MM.1S (cell line): Measurements from ENCODE around the gene FPGS.

Source experiments
- DNase-seq: peaks from one replicate; pipeline ENCODE4 v3.0.0-alpha.2; 2015
- H2AFZ ChIP-seq: fragments of 300-600 bp; sonication (generic); 2 replicates; pipeline ENCODE4 v1.6.0; 2016; ENCODE audit warnings: antibody characterized with exemption, low read length
- H3F3A ChIP-seq: fragments of 300-600 bp; sonication (generic); 2 replicates; pipeline ENCODE4 v1.6.1; 2016; ENCODE audit warnings: mild to moderate bottlenecking, antibody characterized with exemption, low read length, moderate library complexity, mixed read lengths; ENCODE audit not compliant: insufficient read depth
- H3K27ac ChIP-seq: fragments of 300-600 bp; sonication (generic); 2 replicates; pipeline ENCODE4 v1.5.1; 2016; ENCODE audit warnings: mild to moderate bottlenecking, low read length
- H3K27me3 ChIP-seq: fragments of 300-600 bp; sonication (generic); replicated peaks from 2 replicates; pipeline ENCODE4 v1.6.0; 2016; ENCODE audit warnings: low read length; ENCODE audit not compliant: insufficient read depth
- H3K36me3 ChIP-seq: fragments of 300-600 bp; sonication (generic); replicated peaks from 2 replicates; pipeline ENCODE4 v1.6.1; 2016; ENCODE audit warnings: mild to moderate bottlenecking, low read length, mixed read lengths; ENCODE audit not compliant: insufficient read depth
- H3K4me1 ChIP-seq: fragments of 300-600 bp; sonication (generic); 2 replicates; pipeline ENCODE4 v1.6.1; 2016; ENCODE audit warnings: low read length, mixed read lengths
- H3K4me2 ChIP-seq: fragments of 300-600 bp; sonication (generic); 2 replicates; pipeline ENCODE4 v1.6.0; 2016; ENCODE audit warnings: low read depth, low read length
- H3K4me3 ChIP-seq: fragments of 300-600 bp; sonication (generic); 2 replicates; pipeline ENCODE4 v1.5.1; 2016; ENCODE audit warnings: low read length, mixed read lengths
- H3K79me2 ChIP-seq: fragments of 300-600 bp; sonication (generic); 2 replicates; pipeline ENCODE4 v1.6.1; 2016; ENCODE audit warnings: mixed run types, low read length, mixed read lengths
- H3K9ac ChIP-seq: fragments of 300-600 bp; sonication (generic); 2 replicates; pipeline ENCODE4 v1.6.1; 2016; ENCODE audit warnings: low read length, mixed read lengths
- H3K9me2 ChIP-seq: fragments of 300-600 bp; sonication (generic); replicated peaks from 2 replicates; pipeline ENCODE4 v1.6.1; 2016; ENCODE audit warnings: mild to moderate bottlenecking, low read length, mixed read lengths; ENCODE audit not compliant: insufficient read depth
- H3K9me3 ChIP-seq: fragments of 300-600 bp; sonication (generic); replicated peaks from 2 replicates; pipeline ENCODE4 v1.6.1; 2016; ENCODE audit warnings: mild to moderate bottlenecking, low read length, mixed read lengths; ENCODE audit not compliant: insufficient read depth
- H4K20me1 ChIP-seq: fragments of 300-600 bp; sonication (generic); 2 replicates; pipeline ENCODE4 v1.6.1; 2016; ENCODE audit warnings: mild to moderate bottlenecking, low read length, moderate library complexity, mixed read lengths; ENCODE audit not compliant: insufficient read depth
- CTCF ChIP-seq: fragments of 300-600 bp; sonication (generic); IDR thresholded peaks from 2 replicates; pipeline ENCODE4 v1.5.1; 2016; ENCODE audit warnings: antibody characterized with exemption, low read length, mixed read lengths
- EZH2 ChIP-seq: fragments of 300-600 bp; sonication (generic); optimal IDR thresholded peaks from 2 replicates; pipeline ENCODE3; 2017; ENCODE audit warnings: low read depth, mild to moderate bottlenecking, antibody characterized with exemption, low read length, mixed read lengths
- EZH2phosphoT487 ChIP-seq: fragments of 300-600 bp; sonication (generic); IDR thresholded peaks from 2 replicates; pipeline ENCODE4 v1.6.1; 2018; ENCODE audit warnings: antibody characterized with exemption, low read length

The FPGS gene

GRCh38 chr9:127762111-127762676 is 40.5 kb upstream of the FPGS start:
- no peaks in the 10 kb centered on the region for H3F3A ChIP-seq
- H3K4me3 ChIP-seq = no peak overlapping the region
- DNase-seq = no peak
- no peaks in the 10 kb centered on the region for H3K9me2 ChIP-seq
- H3K4me2 ChIP-seq = no peak overlapping the region
- peaks cover 4% of the 10 kb centered on the region for H3K79me2 ChIP-seq
- H3K27ac ChIP-seq = no peak overlapping the region
- no peak overlapping the region for H3K9ac ChIP-seq
- no peaks in the 10 kb centered on the region for H3K27me3 ChIP-seq
- no peaks in the 10 kb centered on the region for H3K4me1 ChIP-seq
- no peak for TF ChIP-seq EZH2
- no peak for TF ChIP-seq EZH2phosphoT487
- TF ChIP-seq CTCF = no peak
- H2AFZ ChIP-seq = no peak overlapping the region
- no peaks in the 10 kb centered on the region for H3K36me3 ChIP-seq
- H3K9me3 ChIP-seq = no peaks in the 10 kb centered on the region
- H4K20me1 ChIP-seq = no peaks in the 10 kb centered on the region

- H3K27ac ChIP-seq = no peak overlapping the region
- H3K27me3 ChIP-seq = no peaks in the 10 kb centered on the region
- H3F3A ChIP-seq = no peaks in the 10 kb centered on the region
- H4K20me1 ChIP-seq = no peaks in the 10 kb centered on the region
- no peaks in the 10 kb centered on the region for H3K36me3 ChIP-seq
- TF ChIP-seq CTCF (peak; percentile 39), EZH2phosphoT487 (no peak)
- no peaks in the 10 kb centered on the region for H3K9me2 ChIP-seq
- no peak overlapping the region for H3K4me2 ChIP-seq
- H2AFZ ChIP-seq = no peak overlapping the region
- H3K9ac ChIP-seq = no peak overlapping the region
- H3K4me3 ChIP-seq = no peak overlapping the region
- 0 out of 2 replicates have a peak, but pooled peaks cover 3% of the 10 kb centered on the region for H3K4me1 ChIP-seq
- H3K79me2 ChIP-seq = peaks cover 21% of the 10 kb centered on the region
- DNase-seq = no peak
- no peaks in the 10 kb centered on the region for H3K9me3 ChIP-seq
These were observed 38.7 kb upstream of the FPGS start for GRCh38 chr9:127763918-127764384.

GRCh38 chr9:127765418-127765817 is 37.3 kb upstream of the FPGS start:
- TF ChIP-seq CTCF = no peak
- TF ChIP-seq EZH2phosphoT487 = no peak
- no peak for TF ChIP-seq EZH2
- Histone ChIP-seq H3K4me1 (peaks cover 11% of the 10 kb centered on the region), H3F3A (peaks cover 4% of the 10 kb centered on the region; the same call in 1 of the 2 replicates), H3K9me3 (no peaks in the 10 kb centered on the region), H3K27me3 (no peaks in the 10 kb centered on the region), H3K4me3 (no peak overlapping the region), H3K9ac (no peak overlapping the region), H3K27ac (no peak overlapping the region), H2AFZ (no peak overlapping the region), H4K20me1 (no peaks in the 10 kb centered on the region), H3K79me2 (peaks cover 35% of the 10 kb centered on the region), H3K36me3 (no peaks in the 10 kb centered on the region), H3K4me2 (no peak overlapping the region), H3K9me2 (no peaks in the 10 kb centered on the region)
- DNase-seq = no peak
